Body of pancreas (tissue), 4 donors: ENCODE results near the gene ADAMTS6. TPM values are rescaled to one million over a fixed set of nuclear protein-coding genes. Genes with fewer than 3 reads are reported as not detected.

Source experiments
- ATAC-seq: fragments of 150-250 bp; one replicate; pipeline ENCODE4 v1.9.1; 2016
- DNase-seq, 4 donors: peaks; one replicate each; pipeline ENCODE4 v3.0.0-alpha.2; 2019
- H3K27ac ChIP-seq, 4 donors: fragments of 200-600 bp; sonication (generic); 1 replicate in 3 of 4; 2 replicates in 1 of 4; pipeline versions ENCODE4 v1.5.1 to v1.6.1; 2016 to 2019; ENCODE audit warnings: mild to moderate bottlenecking in 1 of 4, mixed read lengths in 1 of 4, moderate library complexity in 1 of 4
- H3K27me3 ChIP-seq, 2 donors: fragments of 200-600 bp; sonication (generic); one replicate each; pipeline ENCODE4 v1.6.0; 2016; ENCODE audit warnings: mild to moderate bottlenecking in 1 of 2
- H3K36me3 ChIP-seq, 2 donors: fragments of 200-600 bp; sonication (generic); replicated peaks in 1 of 2; 2 replicates each; pipeline ENCODE4 v1.5.1; 2016; ENCODE audit warnings: low read depth in 2 of 2; ENCODE audit not compliant: insufficient read depth in 1 of 2
- H3K4me1 ChIP-seq: fragments of 200-600 bp; sonication (generic); one replicate; pipeline ENCODE4 v1.6.0; 2016
- H3K4me3 ChIP-seq, 2 donors: fragments of 200-600 bp; sonication (generic); 1 replicate in 1 of 2; 2 replicates in 1 of 2; pipeline ENCODE4 v1.5.1; 2016 to 2019
- H3K9me3 ChIP-seq, 3 donors: fragments of 200-600 bp; sonication (generic); 1 replicate in 2 of 3; 2 replicates in 1 of 3; pipeline ENCODE4 v1.5.1; 2016
- CTCF ChIP-seq, 7 experiments: fragments of 450-650 bp in 4 of 7; fragments of 200-600 bp in 3 of 7; sonication (generic) in 3 of 7; IDR thresholded peaks; one replicate each; pipeline ENCODE4 v1.5.1; 2016 to 2019; ENCODE audit warnings: antibody characterized with exemption in 7 of 7
- POLR2A ChIP-seq, 3 donors: fragments of 450-650 bp; IDR thresholded peaks; one replicate each; pipeline ENCODE4 v1.6.1; 2016; ENCODE audit warnings: antibody characterized with exemption in 3 of 3, mild to moderate bottlenecking in 2 of 3
- WGBS, 2 donors: methylation state at CpG; one replicate each; pipeline ENCODE4 v1.1.5; 2017; 5-methylcytosine and 5-hydroxymethylcytosine counted together
- intact Hi-C: fragments of 100-400 bp; cut with DNase I; formaldehyde crosslinking; loops from one replicate; pipeline ENCODE4 v1.15.1; 2023
- total RNA-seq, 2 donors: library from RNA; depleted of rRNA; stranded (reverse); fragments of >200 nt; gene quantifications; one replicate each; pipeline ENCODE4 v1.1.0, GENCODE V29; 2016

The ADAMTS6 gene
- total RNA-seq, 2 donors from 2014 or later: 0.78 TPM; not detected in 1

- TF ChIP-seq CTCF (IDR thresholded peaks at IDR 0.05) (no peak), POLR2A (IDR thresholded peaks at IDR 0.05) (no peak)
- Histone ChIP-seq H3K4me1 (no peaks in the 10 kb centered on the region), H3K27ac (no peak overlapping the region), H3K9me3 (no peaks in the 10 kb centered on the region), H3K27me3 (no peaks in the 10 kb centered on the region), H3K4me3 (no peak overlapping the region), H3K36me3 (no peaks in the 10 kb centered on the region)
- 36 to 44% methylated on average over 3 of the region's 3 CpGs for WGBS, 2 donors
- ATAC-seq: no peak
- no peak for DNase-seq
- intact Hi-C loops: no loop called here
Observed at GRCh38 chr5:65199993-65200675, 281.6 kb downstream of the ADAMTS6 start.

- TF ChIP-seq POLR2A (IDR thresholded peaks at IDR 0.05): no peak
- TF ChIP-seq CTCF (IDR thresholded peaks at IDR 0.05): no peak
Observed at GRCh38 chr5:65198456-65199120, 283.1 kb downstream of the ADAMTS6 start.

GRCh38 chr5:65197531-65198455 is 283.9 kb downstream of the ADAMTS6 start:
- Histone ChIP-seq H3K4me1 (no peaks in the 10 kb centered on the region), H3K27ac (no peak overlapping the region), H3K27me3 (no peaks in the 10 kb centered on the region), H3K36me3 (no peaks in the 10 kb centered on the region), H3K4me3 (no peak overlapping the region), H3K9me3 (no peaks in the 10 kb centered on the region)
- ATAC-seq: no peak
- DNase-seq: no peak
- intact Hi-C loops: no loop called here
- TF ChIP-seq POLR2A (IDR thresholded peaks at IDR 0.05) (no peak), CTCF (IDR thresholded peaks at IDR 0.05) (no peak)
- 53 to 55% methylated on average over 5 of the region's 5 CpGs for WGBS, 2 donors

More at GRCh38 chr5:65198456-65199120, 283.1 kb downstream of the ADAMTS6 start:
- DNase-seq (no peak), ATAC-seq (no peak)
- H3K36me3 ChIP-seq: no peaks in the 10 kb centered on the region
- H3K4me3 ChIP-seq: no peak overlapping the region
- intact Hi-C loops: no loop called here
- no peak overlapping the region for H3K27ac ChIP-seq
- WGBS, 2 donors: 67 to 70% methylated on average over 3 of the region's 3 CpGs
- H3K27me3 ChIP-seq: no peaks in the 10 kb centered on the region
- H3K4me1 ChIP-seq: no peaks in the 10 kb centered on the region
- H3K9me3 ChIP-seq: no peaks in the 10 kb centered on the region

- TF ChIP-seq CTCF (IDR thresholded peaks at IDR 0.05) (no peak), POLR2A (IDR thresholded peaks at IDR 0.05) (no peak)
- Histone ChIP-seq H3K9me3 (no peaks in the 10 kb centered on the region), H3K36me3 (no peaks in the 10 kb centered on the region), H3K4me3 (no peak overlapping the region), H3K4me1 (no peaks in the 10 kb centered on the region), H3K27me3 (no peaks in the 10 kb centered on the region), H3K27ac (no peak overlapping the region)
- no peak for DNase-seq
- intact Hi-C loops: no loop called here
- 76 to 77% methylated on average over 2 of the region's 2 CpGs for WGBS, 2 donors
- no peak for ATAC-seq
Observed at GRCh38 chr5:65194871-65195270, 286.8 kb downstream of the ADAMTS6 start.
